AML-193 (cell line): ENCODE measurements around the gene DNER.
"Not testable (repeated sequence)": the region's sequence is repeated elsewhere in the genome, so short reads cannot be mapped to it uniquely, and the experiment has no call there.

Experiments
- DNase-seq, 2 experiments: peaks; one replicate each; lab custom pipeline; 2025; lab: John Stamatoyannopoulos, UW

The DNER gene

GRCh38 chr2:229401171-229401865 is 313.0 kb downstream of the DNER start:
- DNase-seq: peak; percentile 77 to 80

GRCh38 chr2:229393926-229394325 is 320.4 kb downstream of the DNER start:
- DNase-seq: no peak

- no peak for DNase-seq
Observed at GRCh38 chr2:229392196-229392595, 322.2 kb downstream of the DNER start.

GRCh38 chr2:229388731-229389130 is 325.6 kb downstream of the DNER start:
- no peak for DNase-seq

- DNase-seq: no peak
Observed at GRCh38 chr2:229387866-229388265, 326.5 kb downstream of the DNER start.

- no peak for DNase-seq
Observed at GRCh38 chr2:229380101-229380625, 334.2 kb downstream of the DNER start.

- no peak for DNase-seq
Observed at GRCh38 chr2:229378386-229378785, 336.0 kb downstream of the DNER start.

GRCh38 chr2:229376866-229377265 is 337.5 kb downstream of the DNER start:
- DNase-seq: no peak

GRCh38 chr2:229375251-229375650 is 339.1 kb downstream of the DNER start:
- no peak for DNase-seq

GRCh38 chr2:229373311-229373710 is 341.0 kb downstream of the DNER start:
- not testable (repeated sequence) for DNase-seq

- no peak for DNase-seq
Observed at GRCh38 chr2:229372207-229372606, 342.1 kb downstream of the DNER start.

GRCh38 chr2:229371086-229371485 is 343.3 kb downstream of the DNER start:
- no peak for DNase-seq

GRCh38 chr2:229370509-229370908 is 343.8 kb downstream of the DNER start:
- DNase-seq: no peak

- no peak for DNase-seq
Observed at GRCh38 chr2:229363185-229363814, 351.1 kb downstream of the DNER start.

- DNase-seq: no peak
Observed at GRCh38 chr2:229350883-229351282, 363.5 kb downstream of the DNER start.

GRCh38 chr2:229350117-229350805 is 364.1 kb downstream of the DNER start:
- DNase-seq: no peak

- DNase-seq: no peak
Observed at GRCh38 chr2:229348128-229348527, 366.2 kb downstream of the DNER start.

GRCh38 chr2:229346816-229347540 is 367.4 kb downstream of the DNER start:
- no peak for DNase-seq

GRCh38 chr2:229344955-229345354 is 369.4 kb downstream of the DNER start:
- DNase-seq: no peak

GRCh38 chr2:229344151-229344551 is 370.2 kb downstream of the DNER start:
- no peak for DNase-seq

- DNase-seq: no peak
Observed at GRCh38 chr2:229343661-229344060, 370.7 kb downstream of the DNER start.

GRCh38 chr2:229342376-229342775 is 372.0 kb downstream of the DNER start:
- peak; percentile 1 to 8 for DNase-seq
